Peyer's patch (tissue), 4 donors: ENCODE results near the gene LCE7A.

Experiments
- POLR2A ChIP-seq, 2 donors: fragments of 450-650 bp; IDR thresholded peaks; one replicate each; pipeline ENCODE4 v1.5.1; 2017; ENCODE audit warnings: antibody characterized with exemption in 2 of 2, mild to moderate bottlenecking in 2 of 2, moderate library complexity in 2 of 2
- TF ChIP-seq, protein P1 (sequence below), 6 experiments: fragments of 450-650 bp in 4 of 6; fragments of 200-600 bp in 2 of 6; sonication (generic) in 1 of 6; IDR thresholded peaks; one replicate each; pipeline ENCODE4 v1.5.1; 2017 to 2019; ENCODE audit warnings: antibody characterized with exemption in 6 of 6, mild to moderate bottlenecking in 3 of 6, moderate library complexity in 1 of 6

DNA sequence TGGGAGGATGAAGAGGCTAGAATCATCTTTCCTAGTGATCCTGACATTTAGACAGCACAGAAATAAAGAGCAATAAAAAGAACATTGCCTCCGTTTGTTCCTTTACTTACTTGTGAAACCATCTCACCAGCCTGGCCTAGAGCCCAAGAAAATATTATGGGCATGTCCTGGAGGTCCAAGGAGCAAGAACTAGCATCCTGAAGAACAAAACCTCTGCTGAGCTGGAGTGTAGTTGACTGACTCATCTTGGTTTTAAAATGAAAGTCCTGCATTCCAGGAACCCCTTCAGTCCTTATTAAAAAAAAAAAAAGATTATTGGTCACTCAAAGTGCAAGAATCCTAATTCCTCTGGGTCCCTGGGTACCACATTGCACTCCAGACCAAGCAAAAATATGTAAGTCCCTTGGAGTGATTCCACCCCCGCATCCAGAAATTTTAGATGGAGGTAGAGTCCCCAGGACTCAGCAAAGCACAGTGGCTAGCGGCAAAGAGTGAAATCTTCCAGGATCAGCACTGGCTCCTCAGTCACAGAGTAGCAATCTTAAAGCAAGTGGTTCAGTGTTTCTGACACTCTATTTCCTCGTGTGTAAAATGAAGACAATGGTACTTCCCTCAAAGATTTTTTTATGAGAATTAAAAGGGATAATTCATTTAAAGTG is 25.3 kb downstream of the LCE7A start:
- no peak for TF ChIP-seq POLR2A (IDR thresholded peaks at IDR 0.05)
- TF ChIP-seq, protein P1, sequence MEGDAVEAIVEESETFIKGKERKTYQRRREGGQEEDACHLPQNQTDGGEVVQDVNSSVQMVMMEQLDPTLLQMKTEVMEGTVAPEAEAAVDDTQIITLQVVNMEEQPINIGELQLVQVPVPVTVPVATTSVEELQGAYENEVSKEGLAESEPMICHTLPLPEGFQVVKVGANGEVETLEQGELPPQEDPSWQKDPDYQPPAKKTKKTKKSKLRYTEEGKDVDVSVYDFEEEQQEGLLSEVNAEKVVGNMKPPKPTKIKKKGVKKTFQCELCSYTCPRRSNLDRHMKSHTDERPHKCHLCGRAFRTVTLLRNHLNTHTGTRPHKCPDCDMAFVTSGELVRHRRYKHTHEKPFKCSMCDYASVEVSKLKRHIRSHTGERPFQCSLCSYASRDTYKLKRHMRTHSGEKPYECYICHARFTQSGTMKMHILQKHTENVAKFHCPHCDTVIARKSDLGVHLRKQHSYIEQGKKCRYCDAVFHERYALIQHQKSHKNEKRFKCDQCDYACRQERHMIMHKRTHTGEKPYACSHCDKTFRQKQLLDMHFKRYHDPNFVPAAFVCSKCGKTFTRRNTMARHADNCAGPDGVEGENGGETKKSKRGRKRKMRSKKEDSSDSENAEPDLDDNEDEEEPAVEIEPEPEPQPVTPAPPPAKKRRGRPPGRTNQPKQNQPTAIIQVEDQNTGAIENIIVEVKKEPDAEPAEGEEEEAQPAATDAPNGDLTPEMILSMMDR (IDR thresholded peaks at IDR 0.05): no peak
